HepG2 (cell line): ENCODE measurements around the gene CABLES1. TPM values are rescaled to one million over a fixed set of nuclear protein-coding genes. Genes with fewer than 3 reads are reported as not detected.

Experiments used
- MTA1 ChIP-seq: sonication (generic); formaldehyde crosslinking; IDR thresholded peaks from 2 replicates; pipeline ENCODE4 v1.4.0; 2020; ENCODE audit warnings: missing genetic modification reagents, mild to moderate bottlenecking, borderline replicate concordance
- MTF1 ChIP-seq: sonication (generic); formaldehyde crosslinking; IDR thresholded peaks from 2 replicates; pipeline ENCODE4 v1.5.0; 2020; ENCODE audit warnings: missing genetic modification reagents
- PREB ChIP-seq: sonication (generic); formaldehyde crosslinking; IDR thresholded peaks from 2 replicates; pipeline ENCODE4 v1.4.0; 2020; ENCODE audit warnings: missing genetic modification reagents
- RFXAP ChIP-seq: sonication (generic); formaldehyde crosslinking; IDR thresholded peaks from 2 replicates; pipeline ENCODE4 v1.4.0; 2020; ENCODE audit warnings: missing genetic modification reagents, borderline replicate concordance
- SOX6 ChIP-seq, 2 experiments: fragments of 450-650 bp in 1 of 2; sonication (generic) in 1 of 2; formaldehyde crosslinking in 1 of 2; IDR thresholded peaks; 2 replicates each; pipeline versions ENCODE4 v1.4.0 to v1.6.1; 2017 to 2020; ENCODE audit warnings: antibody characterized with exemption in 1 of 2, mild to moderate bottlenecking in 1 of 2, missing genetic modification reagents in 1 of 2
- THAP9 ChIP-seq: sonication (generic); formaldehyde crosslinking; IDR thresholded peaks from 2 replicates; pipeline ENCODE4; 2020; ENCODE audit warnings: missing genetic modification reagents, mild to moderate bottlenecking, borderline replicate concordance
- TRAFD1 ChIP-seq: sonication (generic); formaldehyde crosslinking; IDR thresholded peaks from 2 replicates; pipeline ENCODE4 v1.5.1; 2020; ENCODE audit warnings: missing genetic modification reagents, mild to moderate bottlenecking, borderline replicate concordance
- TSC22D2 ChIP-seq: sonication (generic); formaldehyde crosslinking; IDR thresholded peaks from 2 replicates; pipeline ENCODE4 v1.5.1; 2020; ENCODE audit warnings: missing genetic modification reagents, mild to moderate bottlenecking, borderline replicate concordance
- ZNF160 ChIP-seq: sonication (generic); formaldehyde crosslinking; IDR thresholded peaks from 2 replicates; pipeline ENCODE4 v1.8.0; 2022; ENCODE audit warnings: mild to moderate bottlenecking, inconsistent platforms, missing genetic modification reagents
- ZNF407 ChIP-seq: sonication (generic); formaldehyde crosslinking; IDR thresholded peaks from one replicate; pipeline ENCODE4 v1.5.1; 2020; ENCODE audit warnings: mild to moderate bottlenecking, missing genetic modification reagents; ENCODE audit errors: not compliant biosample characterization
- ZNF724P ChIP-seq: sonication (generic); formaldehyde crosslinking; IDR thresholded peaks from 2 replicates; pipeline ENCODE4 v1.8.0; 2022; ENCODE audit warnings: missing genetic modification reagents, borderline replicate concordance
- ZNF784 ChIP-seq: sonication (generic); formaldehyde crosslinking; IDR thresholded peaks from 2 replicates; pipeline ENCODE4 v1.5.1; 2020; ENCODE audit warnings: missing genetic modification reagents, mild to moderate bottlenecking, borderline replicate concordance
- polyA plus RNA-seq, 8 experiments: library from polyadenylated mRNA; depleted of rRNA in 3 of 8; stranded (reverse) in 7 of 8; unstranded in 1 of 8; fragments of >200 nt; fragmentation: Illumina TruSeq in 4 of 8; extraction: Trizol in 4 of 8; gene quantifications; 2 replicates each; pipeline versions ENCODE4 v1.2.1 to v1.2.3, GENCODE V29; 2011 to 2016; ENCODE audit warnings: low read depth in 4 of 8, missing spikeins in 1 of 8, mixed read lengths in 1 of 8; ENCODE audit not compliant: insufficient read depth in 1 of 8
- total RNA-seq, 5 experiments: library from RNA; depleted of rRNA; stranded (reverse); fragments of >200 nt; fragmentation: Illumina TruSeq; extraction: Trizol; gene quantifications; 2 replicates each; pipeline ENCODE4 v1.2.3, GENCODE V29; 2016; ENCODE audit warnings: low read depth in 1 of 5

The CABLES1 gene
- total and polyA plus RNA-seq, 2 of the 13 experiments (the other 11 are each of a cell fraction or from before 2014, with no cell fraction given): 14.7 to 25.8 TPM

GRCh38 chr18:23142251-23142929 lies 7.1 kb downstream of the CABLES1 start (continued):
- TF ChIP-seq ZNF160 (no peak), TSC22D2 (0 out of 2 replicates have a peak, but pooled peaks have one; percentile 30), ZNF724P (no peak), TRAFD1 (CRISPR knock-in tag) (no peak), ZNF407 (CRISPR knock-in tag) (no peak), ZNF784 (no peak; the same call in 1 of the 2 replicates), RFXAP (CRISPR knock-in tag) (0 out of 2 replicates have a peak, but pooled peaks have one; percentile 42), MTA1 (no peak), PREB (CRISPR knock-in tag) (no peak), SOX6 (IDR thresholded peaks at IDR 0.05) (no peak), SOX6 (CRISPR knock-in tag; IDR thresholded peaks at IDR 0.05) (peak; percentile 55), MTF1 (CRISPR knock-in tag) (no peak), THAP9 (CRISPR knock-in tag) (no peak)
